HEK293T (cell line): Measurements from ENCODE around the gene N4BP2L2.

Experiments used
- CTCF ChIA-PET: fragments of 350-600 bp; formaldehyde crosslinking; extraction: SDS; loops from one replicate; lab custom pipeline; 2021; ENCODE audit warnings: antibody characterized with exemption, inconsistent platforms; lab: Yijun Ruan, JAX
- POLR2A ChIA-PET: fragments of 350-600 bp; formaldehyde crosslinking; extraction: SDS; loops from one replicate; lab custom pipeline; 2020; ENCODE audit warnings: antibody characterized with exemption, inconsistent platforms; lab: Yijun Ruan, JAX
- DNase-seq: peaks from one replicate; pipeline ENCODE4 v3.0.0; 2012; ENCODE audit warnings: mixed read lengths; ENCODE audit errors: extremely low spot score
- ARNT ChIP-seq: fragments of 450-650 bp; IDR thresholded peaks from 2 replicates; pipeline ENCODE4 v1.6.1; 2017; ENCODE audit warnings: mild to moderate bottlenecking
- BHLHE40 ChIP-seq: fragments of 450-650 bp; IDR thresholded peaks from 2 replicates; pipeline ENCODE4 v1.6.1; 2016; ENCODE audit warnings: mild to moderate bottlenecking, moderate library complexity, borderline replicate concordance
- CTBP1 ChIP-seq: fragments of 450-650 bp; IDR thresholded peaks from 2 replicates; pipeline ENCODE4 v1.6.1; 2016; ENCODE audit warnings: borderline replicate concordance
- ELF4 ChIP-seq: fragments of 450-650 bp; IDR thresholded peaks from 2 replicates; pipeline ENCODE4 v1.6.1; 2017; ENCODE audit warnings: antibody characterized with exemption
- FOXA1 ChIP-seq: fragments of 450-650 bp; IDR thresholded peaks from 2 replicates; pipeline ENCODE4 v1.6.1; 2016; ENCODE audit warnings: mild to moderate bottlenecking
- FOXK2 ChIP-seq: fragments of 450-650 bp; IDR thresholded peaks from 2 replicates; pipeline ENCODE4 v1.6.1; 2016; ENCODE audit warnings: mild to moderate bottlenecking
- FOXM1 ChIP-seq: fragments of 450-650 bp; IDR thresholded peaks from 2 replicates; pipeline ENCODE4 v1.6.1; 2017; ENCODE audit warnings: mild to moderate bottlenecking, borderline replicate concordance
- HDGF ChIP-seq: fragments of 450-650 bp; IDR thresholded peaks from 2 replicates; pipeline ENCODE4 v1.6.1; 2017; ENCODE audit warnings: antibody characterized with exemption, borderline replicate concordance
- L3MBTL2 ChIP-seq: fragments of 450-650 bp; conservative IDR thresholded peaks from 2 replicates; pipeline ENCODE4 v1.6.1; 2016; ENCODE audit warnings: mild to moderate bottlenecking
- LEF1 ChIP-seq: fragments of 450-650 bp; IDR thresholded peaks from 2 replicates; pipeline ENCODE4 v1.6.1; 2017; ENCODE audit warnings: mild to moderate bottlenecking, borderline replicate concordance
- NFRKB ChIP-seq: fragments of 450-650 bp; IDR thresholded peaks from 2 replicates; pipeline ENCODE4 v1.6.1; 2016; ENCODE audit warnings: mild to moderate bottlenecking, moderate library complexity
- SP1 ChIP-seq: fragments of 450-650 bp; IDR thresholded peaks from 2 replicates; pipeline ENCODE4 v1.6.1; 2017
- SUZ12 ChIP-seq: fragments of 450-650 bp; IDR thresholded peaks from 2 replicates; pipeline ENCODE4 v1.6.1; 2016; ENCODE audit warnings: mild to moderate bottlenecking
- TARDBP ChIP-seq: fragments of 450-650 bp; IDR thresholded peaks from 2 replicates; pipeline ENCODE4 v1.6.1; 2016
- ZNF384 ChIP-seq: fragments of 450-650 bp; IDR thresholded peaks from 2 replicates; pipeline ENCODE4 v1.6.1; 2016
- TF ChIP-seq, protein P1 (sequence below): fragments of 450-650 bp; IDR thresholded peaks from 2 replicates; pipeline ENCODE4 v1.6.1; 2016

The N4BP2L2 gene

GRCh38 chr13:32414580-32414979 is 124.0 kb downstream of the N4BP2L2 start:
- no peak for TF ChIP-seq HDGF
- TF ChIP-seq FOXK2 = no peak
- no peak for TF ChIP-seq FOXA1
- TF ChIP-seq, protein P1, sequence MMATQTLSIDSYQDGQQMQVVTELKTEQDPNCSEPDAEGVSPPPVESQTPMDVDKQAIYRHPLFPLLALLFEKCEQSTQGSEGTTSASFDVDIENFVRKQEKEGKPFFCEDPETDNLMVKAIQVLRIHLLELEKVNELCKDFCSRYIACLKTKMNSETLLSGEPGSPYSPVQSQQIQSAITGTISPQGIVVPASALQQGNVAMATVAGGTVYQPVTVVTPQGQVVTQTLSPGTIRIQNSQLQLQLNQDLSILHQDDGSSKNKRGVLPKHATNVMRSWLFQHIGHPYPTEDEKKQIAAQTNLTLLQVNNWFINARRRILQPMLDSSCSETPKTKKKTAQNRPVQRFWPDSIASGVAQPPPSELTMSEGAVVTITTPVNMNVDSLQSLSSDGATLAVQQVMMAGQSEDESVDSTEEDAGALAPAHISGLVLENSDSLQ = no peak
- no peak for TF ChIP-seq NFRKB
- no peak for TF ChIP-seq BHLHE40
- DNase-seq = no peak
- POLR2A ChIA-PET = no interaction called here
- CTCF ChIA-PET = no interaction called here

- no peak for DNase-seq
- TF ChIP-seq L3MBTL2 (no peak), SP1 (no peak), ZNF384 (no peak), TARDBP (no peak), SUZ12 (no peak), CTBP1 (no peak), HDGF (no peak), FOXA1 (no peak), NFRKB (no peak), LEF1 (no peak), FOXK2 (no peak), BHLHE40 (no peak), FOXM1 (no peak), ELF4 (no peak), ARNT (no peak)
- TF ChIP-seq, protein P1 = no peak
- POLR2A ChIA-PET = no interaction called here
- CTCF ChIA-PET = no interaction called here
Measured at GRCh38 chr13:32413284-32413683, 125.3 kb downstream of the N4BP2L2 start.

- TF ChIP-seq ELF4 (no peak), ARNT (no peak), CTBP1 (0 out of 2 replicates have a peak, but pooled peaks have one; percentile 17)
- ChIA-PET CTCF (no interaction called here), POLR2A (no interaction called here)
- DNase-seq = peak; percentile 27
Measured at GRCh38 chr13:32409561-32410421, 128.8 kb downstream of the N4BP2L2 start.

GRCh38 chr13:32409001-32409313 is 129.6 kb downstream of the N4BP2L2 start:
- ChIA-PET CTCF (interaction anchor here (0.6 kb wide), 1 partner anchor 358 kb away, joined by 3 read pairs; no protein-coding TSS in a partner anchor), POLR2A (no interaction called here)
- TF ChIP-seq L3MBTL2 (no peak), FOXA1 (no peak), ZNF384 (no peak), SUZ12 (no peak), NFRKB (no peak), CTBP1 (no peak), ELF4 (no peak)
- no peak for DNase-seq

- POLR2A ChIA-PET = no interaction called here
Measured at GRCh38 chr13:32408296-32409000, 130.1 kb downstream of the N4BP2L2 start.

GRCh38 chr13:32407854-32408253 is 130.7 kb downstream of the N4BP2L2 start:
- TF ChIP-seq ELF4 (no peak), SP1 (no peak), TARDBP (no peak), L3MBTL2 (no peak)
- CTCF ChIA-PET = no interaction called here
- DNase-seq = no peak
- POLR2A ChIA-PET = no interaction called here

More at GRCh38 chr13:32408296-32409000, 130.1 kb downstream of the N4BP2L2 start:
- no peak for TF ChIP-seq FOXK2
- no peak for TF ChIP-seq FOXM1
- TF ChIP-seq ELF4 = no peak
- TF ChIP-seq, protein P1 = no peak
- no peak for TF ChIP-seq SP1
- no peak for TF ChIP-seq LEF1
- TF ChIP-seq ZNF384 = no peak
- TF ChIP-seq FOXA1 = no peak
- no peak for TF ChIP-seq HDGF
- DNase-seq = no peak
- CTCF ChIA-PET = interaction anchor here (0.6 kb wide), 1 partner anchor 357 kb away, joined by 3 read pairs; no protein-coding TSS in a partner anchor
